Suppressor macrophage treated with lipopolysaccharide for 4 hours (primary cell): ENCODE data around the gene IRGC.

Experiments used
- DNase-seq: peaks from one replicate; pipeline ENCODE4 v3.0.0-alpha.2; 2020

IRGC gene

GRCh38 chr19:43691755-43692154 lies 24.1 kb upstream of the IRGC start:
- DNase-seq = no peak

GRCh38 chr19:43692385-43692784 lies 23.5 kb upstream of the IRGC start:
- DNase-seq = no peak

- DNase-seq = peak; percentile 86
Observed at GRCh38 chr19:43692877-43693276, 23.0 kb upstream of the IRGC start.

- DNase-seq = no peak
Observed at GRCh38 chr19:43694553-43694952, 21.3 kb upstream of the IRGC start.

GRCh38 chr19:43695985-43696704 lies 19.7 kb upstream of the IRGC start:
- peak; percentile 25 for DNase-seq

GRCh38 chr19:43697295-43697694 lies 18.6 kb upstream of the IRGC start:
- DNase-seq = no peak

GRCh38 chr19:43699506-43700394 lies 16.1 kb upstream of the IRGC start:
- peak; percentile 54 for DNase-seq

GRCh38 chr19:43700395-43701000 lies 15.4 kb upstream of the IRGC start:
- peak; percentile 88 for DNase-seq

GRCh38 chr19:43704002-43704705 lies 11.7 kb upstream of the IRGC start:
- no peak for DNase-seq

GRCh38 chr19:43705729-43706128 lies 10.1 kb upstream of the IRGC start:
- no peak for DNase-seq

- no peak for DNase-seq
Observed at GRCh38 chr19:43707158-43707712, 8.6 kb upstream of the IRGC start.

GRCh38 chr19:43708716-43709115 lies 7.2 kb upstream of the IRGC start:
- no peak for DNase-seq

GRCh38 chr19:43711751-43712355 lies 4.0 kb upstream of the IRGC start:
- DNase-seq = no peak

GRCh38 chr19:43713208-43713607 lies 2.7 kb upstream of the IRGC start:
- no peak for DNase-seq

GRCh38 chr19:43718627-43719377 lies 2.9 kb downstream of the IRGC start:
- no peak for DNase-seq

- no peak for DNase-seq
Observed at GRCh38 chr19:43719378-43719868, 3.5 kb downstream of the IRGC start.

GRCh38 chr19:43719918-43720317 lies 4.0 kb downstream of the IRGC start:
- no peak for DNase-seq

- peak; percentile 63 for DNase-seq
Observed at GRCh38 chr19:43720936-43721335, 5.1 kb downstream of the IRGC start.

GRCh38 chr19:43721469-43722048 lies 5.7 kb downstream of the IRGC start:
- DNase-seq = no peak

- peak; percentile 44 for DNase-seq
Observed at GRCh38 chr19:43723588-43723987, 7.7 kb downstream of the IRGC start.

- no peak for DNase-seq
Observed at GRCh38 chr19:43724896-43725295, 9.0 kb downstream of the IRGC start.
